ENCODE measurements around the gene PHF2.

The PHF2 gene

GRCh38 chr9:93677641-93678136 is 101.3 kb downstream of the PHF2 start:
- TF ChIP-seq, protein P1, sequence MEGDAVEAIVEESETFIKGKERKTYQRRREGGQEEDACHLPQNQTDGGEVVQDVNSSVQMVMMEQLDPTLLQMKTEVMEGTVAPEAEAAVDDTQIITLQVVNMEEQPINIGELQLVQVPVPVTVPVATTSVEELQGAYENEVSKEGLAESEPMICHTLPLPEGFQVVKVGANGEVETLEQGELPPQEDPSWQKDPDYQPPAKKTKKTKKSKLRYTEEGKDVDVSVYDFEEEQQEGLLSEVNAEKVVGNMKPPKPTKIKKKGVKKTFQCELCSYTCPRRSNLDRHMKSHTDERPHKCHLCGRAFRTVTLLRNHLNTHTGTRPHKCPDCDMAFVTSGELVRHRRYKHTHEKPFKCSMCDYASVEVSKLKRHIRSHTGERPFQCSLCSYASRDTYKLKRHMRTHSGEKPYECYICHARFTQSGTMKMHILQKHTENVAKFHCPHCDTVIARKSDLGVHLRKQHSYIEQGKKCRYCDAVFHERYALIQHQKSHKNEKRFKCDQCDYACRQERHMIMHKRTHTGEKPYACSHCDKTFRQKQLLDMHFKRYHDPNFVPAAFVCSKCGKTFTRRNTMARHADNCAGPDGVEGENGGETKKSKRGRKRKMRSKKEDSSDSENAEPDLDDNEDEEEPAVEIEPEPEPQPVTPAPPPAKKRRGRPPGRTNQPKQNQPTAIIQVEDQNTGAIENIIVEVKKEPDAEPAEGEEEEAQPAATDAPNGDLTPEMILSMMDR (IDR thresholded peaks at IDR 0.05; ENCODE audit: extremely low read depth, insufficient read depth, missing control alignments): no peak
- in situ Hi-C loops (cut with MboI; ENCODE audit: low pct_unique_long_range_greater_than_20kb, low sequenced_read_pairs, unreplicated experiment): loop anchor here (25.0 kb wide), 1 partner anchor 285 kb away; the partner anchor contains the start of gene BARX1
- DNase-seq (ENCODE audit: low spot score): no peak

DNA sequence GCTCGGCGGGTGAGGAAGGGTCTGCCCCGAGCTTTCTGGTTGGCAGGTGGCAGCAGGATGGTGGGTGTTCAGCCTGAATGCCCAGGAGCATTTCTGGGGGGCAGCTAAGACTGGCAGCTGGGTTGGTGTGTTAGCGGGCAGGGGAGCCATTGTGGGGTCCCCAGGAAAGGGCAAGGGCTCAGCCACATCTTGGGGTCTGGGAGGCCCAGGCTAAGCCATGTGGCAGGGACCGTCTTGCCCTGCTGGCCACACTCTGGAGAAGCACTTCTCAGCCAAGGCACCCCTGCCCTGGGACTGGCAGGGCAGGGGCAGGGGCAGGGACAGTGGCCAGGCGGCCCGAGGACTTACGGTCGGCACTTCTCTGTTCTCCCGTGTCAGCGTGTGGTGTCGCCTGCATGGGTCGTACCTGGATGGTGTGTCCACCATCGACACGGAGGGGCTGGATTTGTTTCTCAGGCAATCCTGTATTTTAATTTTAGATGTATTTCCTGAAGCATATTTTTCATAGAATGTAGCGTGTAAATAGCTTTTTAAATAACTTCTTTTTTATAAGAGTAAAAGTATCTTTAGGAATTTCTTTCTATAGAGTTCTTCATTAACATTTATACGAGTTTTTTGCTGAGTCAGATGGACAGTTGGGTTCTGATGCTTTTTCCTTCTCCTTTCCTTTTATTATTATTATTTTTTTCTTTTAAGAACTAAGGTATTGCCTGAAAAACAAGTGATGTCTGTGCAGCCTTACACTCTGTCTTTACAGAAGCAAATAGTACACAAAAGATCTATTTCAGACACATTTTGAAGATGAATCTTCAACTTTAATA is 102.0 kb downstream of the PHF2 start:
- TF ChIP-seq, protein P1 (IDR thresholded peaks at IDR 0.05; ENCODE audit: extremely low read depth, insufficient read depth, missing control alignments): no peak
- no peak for DNase-seq (ENCODE audit: low spot score)
- in situ Hi-C loops (cut with MboI; ENCODE audit: low pct_unique_long_range_greater_than_20kb, low sequenced_read_pairs, unreplicated experiment): loop anchor here (25.0 kb wide), 1 partner anchor 284 kb away; the partner anchor contains the start of gene BARX1

DNA sequence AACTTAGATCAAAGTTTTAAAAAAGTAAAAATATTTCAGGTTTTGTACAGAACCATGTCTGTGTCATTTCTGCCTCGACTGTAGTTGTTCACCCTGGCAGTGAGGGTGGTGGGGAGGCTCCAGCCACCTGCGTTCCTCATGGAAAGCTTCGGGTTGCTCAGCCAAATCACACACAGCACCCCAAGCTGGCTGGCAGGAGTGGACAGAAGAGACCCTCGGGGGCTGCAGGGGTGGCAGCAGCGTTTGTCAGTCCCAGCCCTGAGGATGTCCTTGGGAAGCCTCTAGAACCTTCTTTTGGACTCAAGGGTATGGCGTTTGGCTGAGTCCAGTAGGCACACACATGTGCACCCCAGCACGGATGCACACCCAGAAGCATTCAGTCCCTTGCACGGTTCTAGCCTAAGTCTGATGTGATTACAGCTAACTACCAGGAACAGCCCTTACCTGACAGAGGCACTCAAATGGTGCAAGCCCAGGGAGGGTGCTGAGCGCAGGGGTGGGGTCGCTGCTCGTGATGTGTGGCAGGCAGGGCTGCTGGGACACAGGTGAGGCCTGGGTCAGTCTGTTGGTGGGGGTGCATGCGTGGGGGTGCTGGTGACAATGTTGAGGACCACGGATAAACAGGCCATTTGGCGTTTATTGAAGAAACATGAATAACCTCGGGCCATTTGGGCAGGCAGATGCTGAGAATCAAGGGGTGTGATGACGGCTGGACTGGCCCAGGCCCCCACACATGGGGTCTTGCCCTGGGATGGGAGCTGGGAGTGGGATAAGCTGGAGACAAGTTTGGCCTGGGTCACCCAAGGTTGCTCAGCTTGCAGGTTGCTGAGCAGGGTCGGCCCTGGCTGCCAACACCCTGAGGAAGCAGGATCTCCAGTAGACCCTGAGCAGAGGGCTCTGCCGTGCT is 103.4 kb downstream of the PHF2 start:
- in situ Hi-C loops (cut with MboI; ENCODE audit: low pct_unique_long_range_greater_than_20kb, low sequenced_read_pairs, unreplicated experiment): loop anchor here (25.0 kb wide), 1 partner anchor 283 kb away; the partner anchor contains the start of gene BARX1
- TF ChIP-seq, protein P1 (IDR thresholded peaks at IDR 0.05; ENCODE audit: extremely low read depth, insufficient read depth, missing control alignments): no peak
- no peak for DNase-seq (ENCODE audit: low spot score)

- TF ChIP-seq, protein P1 (IDR thresholded peaks at IDR 0.05; ENCODE audit: extremely low read depth, insufficient read depth, missing control alignments): no peak
- DNase-seq (ENCODE audit: low spot score): no peak
- in situ Hi-C loops (cut with MboI; ENCODE audit: low pct_unique_long_range_greater_than_20kb, low sequenced_read_pairs, unreplicated experiment): loop anchor here (25.0 kb wide), 1 partner anchor 282 kb away; the partner anchor contains the start of gene BARX1
These were observed 104.3 kb downstream of the PHF2 start for GRCh38 chr9:93680443-93681268.

- in situ Hi-C loops (cut with MboI; ENCODE audit: low pct_unique_long_range_greater_than_20kb, low sequenced_read_pairs, unreplicated experiment): loop anchor here (25.0 kb wide), 1 partner anchor 281 kb away; the partner anchor contains the start of gene BARX1
- TF ChIP-seq, protein P1 (IDR thresholded peaks at IDR 0.05; ENCODE audit: extremely low read depth, insufficient read depth, missing control alignments): peak; percentile 11
- no peak for DNase-seq (ENCODE audit: low spot score)
These were observed 105.1 kb downstream of the PHF2 start for GRCh38 chr9:93681269-93682154.
